OCI-LY7 (cell line): ENCODE measurements around the gene CDC14B. TPM values are rescaled to one million over a fixed set of nuclear protein-coding genes. Genes with fewer than 3 reads are reported as not detected.

ENCODE experiments used
- BruUV-seq: library from RNA; stranded (reverse); fragments of 400-500 nt; replicated peaks from 2 replicates; lab custom pipeline; 2021; lab: Mats Ljungman, UMichigan
- CTCF ChIA-PET: fragments of 300-600 bp; sonication (Branson Sonifier 250); formaldehyde crosslinking; loops from one replicate; lab custom pipeline; 2022; ENCODE audit warnings: antibody characterized with exemption; ENCODE audit not compliant: unreplicated experiment; lab: Charles Lee
- POLR2A ChIA-PET: fragments of 300-600 bp; sonication (Branson Sonifier 250); formaldehyde crosslinking; loops from one replicate; lab custom pipeline; 2022; ENCODE audit warnings: antibody characterized with exemption; lab: Charles Lee
- DNase-seq: peaks from one replicate; pipeline ENCODE4 v3.0.0-alpha.2; 2015; ENCODE audit warnings: low spot score
- H2AFZ ChIP-seq: fragments of 200-600 bp; sonication (generic), shearing (Covaris generic); 2 replicates; pipeline ENCODE4 v1.6.1; 2014; ENCODE audit warnings: mild to moderate bottlenecking, antibody characterized with exemption, low read length, moderate library complexity
- H3K27ac ChIP-seq: fragments of 200-600 bp; sonication (generic); 2 replicates; pipeline ENCODE4 v1.5.1; 2014; ENCODE audit warnings: mixed run types, low read depth, mild to moderate bottlenecking, moderate library complexity, low read length, inconsistent platforms; ENCODE audit not compliant: poor library complexity, severe bottlenecking
- H3K36me3 ChIP-seq: fragments of 200-600 bp; sonication (generic); 2 replicates; pipeline ENCODE4 v1.6.1; 2014; ENCODE audit warnings: mild to moderate bottlenecking, antibody characterized with exemption, low read length, moderate library complexity, mixed read lengths; ENCODE audit not compliant: insufficient read depth
- H3K4me1 ChIP-seq: fragments of 200-600 bp; sonication (generic); 2 replicates; pipeline ENCODE4 v1.5.1; 2014; ENCODE audit warnings: mild to moderate bottlenecking, low read length; ENCODE audit not compliant: insufficient read depth, poor library complexity, severe bottlenecking
- H3K4me2 ChIP-seq: fragments of 200-600 bp; sonication (generic); 2 replicates; pipeline ENCODE4 v1.6.1; 2014; ENCODE audit warnings: mild to moderate bottlenecking, low read length
- H3K4me3 ChIP-seq: fragments of 200-600 bp; sonication (generic); 2 replicates; pipeline ENCODE4 v1.5.1; 2014; ENCODE audit warnings: mild to moderate bottlenecking, low read depth, low read length; ENCODE audit not compliant: poor library complexity, severe bottlenecking
- H3K79me2 ChIP-seq: fragments of 200-600 bp; sonication (generic); 2 replicates; pipeline ENCODE4 v1.6.1; 2016; ENCODE audit warnings: low read depth, mild to moderate bottlenecking, low read length, moderate library complexity, mixed read lengths; ENCODE audit not compliant: insufficient read depth
- H3K9me2 ChIP-seq: fragments of 200-600 bp; sonication (generic); 2 replicates; pipeline ENCODE4 v1.6.1; 2016; ENCODE audit warnings: mild to moderate bottlenecking, low read length, mixed read lengths; ENCODE audit not compliant: insufficient read depth
- H3K9me3 ChIP-seq: fragments of 200-600 bp; sonication (generic); 2 replicates; pipeline ENCODE4 v1.6.1; 2014; ENCODE audit warnings: mild to moderate bottlenecking, mixed run types, low read length, mixed read lengths
- H4K20me1 ChIP-seq: fragments of 200-600 bp; sonication (generic); 2 replicates; pipeline ENCODE4 v1.6.1; 2014; ENCODE audit warnings: mild to moderate bottlenecking, antibody characterized with exemption, low read length, moderate library complexity, mixed read lengths; ENCODE audit not compliant: insufficient read depth
- EZH2phosphoT487 ChIP-seq: fragments of 200-600 bp; sonication (generic); IDR thresholded peaks from 2 replicates; pipeline ENCODE4 v1.6.1; 2018; ENCODE audit warnings: low read depth, borderline replicate concordance, mild to moderate bottlenecking, mixed run types, antibody characterized with exemption, low read length, moderate library complexity, mixed read lengths
- intact Hi-C: fragments of 100-400 bp; cut with micrococcal nuclease; formaldehyde crosslinking; loops from one replicate; pipeline ENCODE4 v1.10.0; 2022; ENCODE audit not compliant: unreplicated experiment
- total RNA-seq, 2 experiments: library from RNA; depleted of rRNA in 1 of 2; stranded (reverse); fragments of >200 nt in 1 of 2; shearing (Covaris generic) in 1 of 2; gene quantifications; 2 replicates each; pipeline ENCODE4 v1.2.3, GENCODE V29; 2014 to 2022
- TF ChIP-seq, protein P1 (sequence below): fragments of 200-600 bp; sonication (generic); conservative IDR thresholded peaks from 2 replicates; pipeline ENCODE4 v1.5.1; 2014; ENCODE audit warnings: mild to moderate bottlenecking, antibody characterized with exemption, low read length, moderate library complexity, mixed read lengths

CDC14B gene
- total RNA-seq, 2 experiments from 2014 or later, result 0.27 TPM; not detected in 1

DNA sequence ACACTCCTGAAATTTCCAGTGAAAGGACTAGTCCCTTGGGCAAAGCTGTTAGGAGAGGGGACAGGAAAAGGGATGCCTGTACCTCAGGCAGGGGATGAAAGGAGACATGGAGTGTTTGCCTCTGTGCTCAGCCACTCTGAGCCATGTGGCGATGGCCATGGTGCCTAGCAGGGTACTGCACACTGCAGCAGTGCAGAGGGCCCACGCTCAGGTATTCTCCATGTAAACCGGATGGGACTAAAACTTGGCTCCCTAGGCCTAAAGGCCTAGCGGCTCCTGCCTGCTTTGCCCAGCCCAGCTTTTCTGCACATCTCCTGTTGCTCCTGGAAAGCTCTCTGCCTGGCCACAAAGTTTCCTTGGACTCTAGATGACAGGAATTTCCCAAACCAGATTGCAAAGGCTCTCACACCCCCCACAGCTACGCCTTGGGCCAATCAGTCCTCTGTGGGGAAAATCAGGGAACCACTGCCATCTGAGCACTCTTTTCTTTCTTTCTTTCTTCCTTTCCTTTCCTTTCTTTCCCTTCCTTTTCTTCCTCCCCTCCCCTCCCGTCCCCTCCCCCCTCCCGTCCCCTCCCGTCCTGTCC lies 125.3 kb downstream of the CDC14B start:
- no peak overlapping the region for H3K27ac ChIP-seq
- H3K4me3 ChIP-seq, result no peak overlapping the region
- H4K20me1 ChIP-seq, result no peaks in the 10 kb centered on the region
- intact Hi-C loops, result no loop called here
- BruUV-seq, result no TSS peak
- H3K36me3 ChIP-seq, result no peaks in the 10 kb centered on the region
- POLR2A ChIA-PET, result no interaction called here
- H3K79me2 ChIP-seq, result no peaks in the 10 kb centered on the region
- no peak for TF ChIP-seq EZH2phosphoT487
- TF ChIP-seq, protein P1, sequence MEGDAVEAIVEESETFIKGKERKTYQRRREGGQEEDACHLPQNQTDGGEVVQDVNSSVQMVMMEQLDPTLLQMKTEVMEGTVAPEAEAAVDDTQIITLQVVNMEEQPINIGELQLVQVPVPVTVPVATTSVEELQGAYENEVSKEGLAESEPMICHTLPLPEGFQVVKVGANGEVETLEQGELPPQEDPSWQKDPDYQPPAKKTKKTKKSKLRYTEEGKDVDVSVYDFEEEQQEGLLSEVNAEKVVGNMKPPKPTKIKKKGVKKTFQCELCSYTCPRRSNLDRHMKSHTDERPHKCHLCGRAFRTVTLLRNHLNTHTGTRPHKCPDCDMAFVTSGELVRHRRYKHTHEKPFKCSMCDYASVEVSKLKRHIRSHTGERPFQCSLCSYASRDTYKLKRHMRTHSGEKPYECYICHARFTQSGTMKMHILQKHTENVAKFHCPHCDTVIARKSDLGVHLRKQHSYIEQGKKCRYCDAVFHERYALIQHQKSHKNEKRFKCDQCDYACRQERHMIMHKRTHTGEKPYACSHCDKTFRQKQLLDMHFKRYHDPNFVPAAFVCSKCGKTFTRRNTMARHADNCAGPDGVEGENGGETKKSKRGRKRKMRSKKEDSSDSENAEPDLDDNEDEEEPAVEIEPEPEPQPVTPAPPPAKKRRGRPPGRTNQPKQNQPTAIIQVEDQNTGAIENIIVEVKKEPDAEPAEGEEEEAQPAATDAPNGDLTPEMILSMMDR, result no peak
- H3K4me2 ChIP-seq, result no peak overlapping the region
- H3K9me3 ChIP-seq, result no peaks in the 10 kb centered on the region
- CTCF ChIA-PET, result no interaction called here
- DNase-seq, result no peak
- no peak overlapping the region for H2AFZ ChIP-seq
- no peaks in the 10 kb centered on the region for H3K4me1 ChIP-seq
- no peaks in the 10 kb centered on the region for H3K9me2 ChIP-seq

DNA sequence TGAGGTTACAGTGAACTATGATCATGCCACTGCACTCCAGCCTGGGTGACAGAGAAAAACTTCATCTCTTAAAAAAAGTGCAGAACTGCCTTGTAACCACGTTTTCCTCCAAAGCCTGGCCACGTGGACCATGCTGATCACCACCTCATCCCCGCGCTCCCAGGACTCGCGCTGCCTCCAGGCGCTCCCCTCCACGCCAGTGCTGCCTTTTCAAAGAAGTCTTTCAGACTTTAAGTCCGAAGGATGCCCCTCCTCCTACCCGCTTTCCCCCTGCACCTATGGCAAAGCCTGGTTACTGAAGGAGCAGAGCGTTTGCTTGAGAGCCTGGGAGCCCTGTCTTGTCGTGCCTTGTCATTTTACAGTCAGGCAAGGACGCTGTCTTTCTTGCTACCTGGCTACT lies 125.9 kb downstream of the CDC14B start:
- Histone ChIP-seq H3K4me3 (no peak overlapping the region), H3K27ac (no peak overlapping the region), H3K79me2 (no peaks in the 10 kb centered on the region), H2AFZ (no peak overlapping the region), H3K9me2 (no peaks in the 10 kb centered on the region), H3K4me1 (no peaks in the 10 kb centered on the region), H3K4me2 (no peak overlapping the region), H3K9me3 (no peaks in the 10 kb centered on the region), H4K20me1 (no peaks in the 10 kb centered on the region), H3K36me3 (no peaks in the 10 kb centered on the region)
- DNase-seq, result no peak
- intact Hi-C loops, result no loop called here
- TF ChIP-seq EZH2phosphoT487, result no peak
- TF ChIP-seq, protein P1, result no peak
- BruUV-seq, result no TSS peak
- ChIA-PET POLR2A (no interaction called here), CTCF (no interaction called here)

DNA sequence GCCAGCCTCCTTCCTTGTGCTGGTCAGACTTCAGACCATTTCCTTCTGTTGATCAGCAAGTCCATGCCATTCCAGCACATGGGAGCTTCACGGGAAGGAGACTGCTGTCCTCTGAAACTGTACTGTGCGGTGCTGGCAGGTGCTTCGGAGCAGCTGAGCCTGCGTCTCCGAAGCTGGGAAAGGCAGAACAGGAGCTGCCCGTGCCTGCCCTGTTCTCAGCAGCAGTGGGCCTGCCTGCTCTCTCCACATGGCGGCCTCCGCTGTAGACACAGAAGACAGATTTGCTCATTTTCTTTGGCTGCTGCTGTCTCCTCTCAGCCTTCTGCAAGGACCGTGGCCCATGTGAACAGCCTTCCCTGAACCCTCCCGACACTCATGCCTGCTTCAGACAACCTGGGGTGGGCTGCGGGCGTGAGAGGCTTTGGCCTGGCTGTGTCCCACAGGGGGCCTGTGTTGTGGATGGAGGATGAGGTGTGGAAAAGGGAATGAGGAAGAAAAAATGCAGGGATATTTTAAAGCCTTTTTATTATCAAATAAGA lies 126.6 kb downstream of the CDC14B start:
- Histone ChIP-seq H3K36me3 (no peaks in the 10 kb centered on the region), H4K20me1 (no peaks in the 10 kb centered on the region), H2AFZ (no peak overlapping the region), H3K9me3 (no peaks in the 10 kb centered on the region), H3K79me2 (no peaks in the 10 kb centered on the region), H3K9me2 (no peaks in the 10 kb centered on the region), H3K4me1 (no peaks in the 10 kb centered on the region), H3K4me2 (no peak overlapping the region), H3K4me3 (no peak overlapping the region), H3K27ac (no peak overlapping the region)
- intact Hi-C loops, result no loop called here
- no peak for TF ChIP-seq EZH2phosphoT487
- TF ChIP-seq, protein P1, result no peak
- POLR2A ChIA-PET, result no interaction called here
- CTCF ChIA-PET, result no interaction called here
- DNase-seq, result no peak
- BruUV-seq, result no TSS peak
